Activated B cell treated with CpG ODN at 0.5 μM for 24 hours (primary cell): ENCODE data around the gene RICTOR. TPM values are rescaled to one million over a fixed set of nuclear protein-coding genes. Genes with fewer than 3 reads are reported as not detected.

Source experiments
- ATAC-seq: fragments of 200-7000 bp; cut with Tn5 transposase; one replicate; pipeline ENCODE4 v1.10.0; 2021; ENCODE audit warnings: low read depth, mild to moderate bottlenecking, moderate library complexity
- CTCF ChIA-PET: fragments of 350-600 bp; sonication (Branson Sonifier 250); formaldehyde crosslinking; loops from one replicate; lab custom pipeline; 2021; ENCODE audit warnings: antibody characterized with exemption; lab: Charles Lee
- POLR2A ChIA-PET: fragments of 350-600 bp; sonication (Branson Sonifier 250); formaldehyde crosslinking; loops from one replicate; lab custom pipeline; 2021; ENCODE audit warnings: antibody characterized with exemption; lab: Charles Lee
- DNase-seq: peaks from one replicate; pipeline ENCODE4 v3.0.0; 2022
- H3K27ac Mint-ChIP-seq: one replicate; pipeline ENCODE4 v1.8.0; 2020; ENCODE audit warnings: mixed read lengths
- H3K27me3 Mint-ChIP-seq: one replicate; pipeline ENCODE4 v1.8.0; 2021; ENCODE audit warnings: mixed read lengths
- H3K36me3 Mint-ChIP-seq: one replicate; pipeline ENCODE4 v1.8.0; 2021; ENCODE audit warnings: low read depth, mixed read lengths
- H3K4me1 Mint-ChIP-seq: one replicate; pipeline ENCODE4 v1.8.0; 2021; ENCODE audit warnings: mixed read lengths
- H3K4me3 Mint-ChIP-seq: one replicate; pipeline ENCODE4 v1.8.0; 2020; ENCODE audit warnings: mild to moderate bottlenecking, mixed read lengths
- H3K9me3 Mint-ChIP-seq: one replicate; pipeline ENCODE4 v1.8.0; 2020; ENCODE audit warnings: mixed read lengths
- intact Hi-C: fragments of 100-400 bp; cut with micrococcal nuclease; formaldehyde crosslinking; loops from one replicate; pipeline ENCODE4 v1.15.1; 2024
- total RNA-seq: library from RNA; stranded (reverse); gene quantifications from 2 replicates; pipeline ENCODE4 v1.2.3, GENCODE V29; 2022
- TF ChIP-seq, protein P1 (sequence below): fragments of 200-600 bp; IDR thresholded peaks from one replicate; pipeline ENCODE4 v1.8.0; 2022; ENCODE audit warnings: antibody characterized with exemption, mild to moderate bottlenecking

The RICTOR gene
- total RNA-seq, 1 donor from 2014 or later, result 51.8 TPM

DNA sequence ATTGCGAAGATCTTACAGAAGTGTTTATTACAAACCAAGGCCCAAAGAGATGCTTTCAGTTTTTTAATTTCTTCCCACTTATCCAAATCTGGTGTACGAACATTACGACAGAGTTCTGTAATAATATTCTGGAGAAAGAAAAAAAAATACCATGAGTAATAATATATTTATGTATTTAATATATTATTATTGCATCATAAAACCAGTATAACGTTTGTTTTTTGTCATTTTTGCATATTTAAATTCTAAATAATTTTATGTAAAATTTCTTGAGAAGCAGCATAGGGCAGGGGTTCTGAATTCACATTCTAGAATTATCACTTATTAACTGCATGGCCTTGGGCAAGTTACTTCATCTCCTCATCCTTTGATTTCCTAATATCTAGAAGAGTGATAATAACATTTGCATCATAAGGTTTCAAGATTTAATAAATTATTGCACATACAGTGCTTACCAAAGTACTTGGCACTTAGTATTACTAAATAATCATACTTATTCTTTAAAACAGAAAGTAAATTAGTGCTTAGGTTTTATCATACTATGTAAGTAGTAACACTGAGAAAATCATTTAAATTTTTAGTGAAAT, 120.7 kb downstream of the RICTOR start:
- Mint-ChIP-seq H3K9me3 (no peaks in the 10 kb centered on the region), H3K4me3 (no peak overlapping the region), H3K27ac (no peak overlapping the region), H3K27me3 (no peaks in the 10 kb centered on the region), H3K4me1 (no peaks in the 10 kb centered on the region), H3K36me3 (peaks cover 76% of the 10 kb centered on the region)
- DNase-seq (no peak), ATAC-seq (no peak)
- CTCF ChIA-PET, result no interaction called here
- POLR2A ChIA-PET, result no interaction called here
- intact Hi-C loops, result no loop called here
- TF ChIP-seq, protein P1, sequence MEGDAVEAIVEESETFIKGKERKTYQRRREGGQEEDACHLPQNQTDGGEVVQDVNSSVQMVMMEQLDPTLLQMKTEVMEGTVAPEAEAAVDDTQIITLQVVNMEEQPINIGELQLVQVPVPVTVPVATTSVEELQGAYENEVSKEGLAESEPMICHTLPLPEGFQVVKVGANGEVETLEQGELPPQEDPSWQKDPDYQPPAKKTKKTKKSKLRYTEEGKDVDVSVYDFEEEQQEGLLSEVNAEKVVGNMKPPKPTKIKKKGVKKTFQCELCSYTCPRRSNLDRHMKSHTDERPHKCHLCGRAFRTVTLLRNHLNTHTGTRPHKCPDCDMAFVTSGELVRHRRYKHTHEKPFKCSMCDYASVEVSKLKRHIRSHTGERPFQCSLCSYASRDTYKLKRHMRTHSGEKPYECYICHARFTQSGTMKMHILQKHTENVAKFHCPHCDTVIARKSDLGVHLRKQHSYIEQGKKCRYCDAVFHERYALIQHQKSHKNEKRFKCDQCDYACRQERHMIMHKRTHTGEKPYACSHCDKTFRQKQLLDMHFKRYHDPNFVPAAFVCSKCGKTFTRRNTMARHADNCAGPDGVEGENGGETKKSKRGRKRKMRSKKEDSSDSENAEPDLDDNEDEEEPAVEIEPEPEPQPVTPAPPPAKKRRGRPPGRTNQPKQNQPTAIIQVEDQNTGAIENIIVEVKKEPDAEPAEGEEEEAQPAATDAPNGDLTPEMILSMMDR, result no peak

DNA sequence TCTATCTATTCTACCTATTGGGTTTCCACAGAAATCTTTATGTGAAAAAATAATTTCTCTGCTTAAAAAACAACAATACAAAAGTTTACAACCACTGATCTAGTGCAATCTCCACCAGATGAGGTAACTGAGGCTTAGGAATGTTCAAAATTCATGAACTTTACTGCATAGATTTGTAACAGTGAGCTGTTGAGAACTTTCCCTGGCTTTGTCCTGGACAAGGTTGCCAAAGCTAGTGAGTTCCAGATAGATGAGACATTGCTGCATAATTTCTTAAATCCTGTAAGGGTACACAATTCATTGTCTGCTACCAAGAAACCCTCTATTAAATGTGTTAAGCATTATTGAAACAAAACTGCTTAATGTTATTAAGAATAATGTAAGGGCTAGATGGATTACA, 125.7 kb downstream of the RICTOR start:
- POLR2A ChIA-PET, result no interaction called here
- ATAC-seq (no peak), DNase-seq (no peak)
- H3K9me3 Mint-ChIP-seq, result no peaks in the 10 kb centered on the region
- H3K4me1 Mint-ChIP-seq, result no peaks in the 10 kb centered on the region
- no peaks in the 10 kb centered on the region for H3K27me3 Mint-ChIP-seq
- CTCF ChIA-PET, result no interaction called here
- no peak overlapping the region for H3K27ac Mint-ChIP-seq
- H3K4me3 Mint-ChIP-seq, result no peak overlapping the region
- H3K36me3 Mint-ChIP-seq, result peaks cover 64% of the 10 kb centered on the region
- intact Hi-C loops, result loop anchor here (5.0 kb wide), 1 partner anchor 34 kb away; no protein-coding TSS in a partner anchor
- TF ChIP-seq, protein P1, result no peak

DNA sequence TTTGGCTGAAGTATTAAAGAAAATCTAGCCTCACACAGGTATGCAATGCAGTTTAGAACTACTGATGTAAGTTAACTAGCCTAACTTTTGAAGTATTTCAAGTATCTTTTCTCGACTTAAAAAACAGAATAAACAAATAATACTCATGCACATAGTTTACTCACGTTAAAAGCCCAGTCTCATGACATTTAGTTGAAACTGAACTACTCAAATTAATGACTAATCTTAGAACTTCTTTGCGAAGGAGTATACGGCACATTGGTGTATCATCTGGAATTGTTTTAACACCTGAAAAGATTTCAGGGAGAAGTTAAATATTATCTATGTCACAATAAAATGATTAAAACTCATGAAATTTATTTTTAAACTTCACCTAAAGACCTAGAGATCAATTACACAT, 129.9 kb downstream of the RICTOR start:
- Mint-ChIP-seq H3K4me3 (no peak overlapping the region), H3K27me3 (no peaks in the 10 kb centered on the region), H3K9me3 (no peaks in the 10 kb centered on the region), H3K36me3 (peaks cover 59% of the 10 kb centered on the region), H3K27ac (no peak overlapping the region), H3K4me1 (no peaks in the 10 kb centered on the region)
- intact Hi-C loops, result no loop called here
- ATAC-seq (no peak), DNase-seq (no peak)
- POLR2A ChIA-PET, result no interaction called here
- CTCF ChIA-PET, result no interaction called here
- TF ChIP-seq, protein P1, result no peak

DNA sequence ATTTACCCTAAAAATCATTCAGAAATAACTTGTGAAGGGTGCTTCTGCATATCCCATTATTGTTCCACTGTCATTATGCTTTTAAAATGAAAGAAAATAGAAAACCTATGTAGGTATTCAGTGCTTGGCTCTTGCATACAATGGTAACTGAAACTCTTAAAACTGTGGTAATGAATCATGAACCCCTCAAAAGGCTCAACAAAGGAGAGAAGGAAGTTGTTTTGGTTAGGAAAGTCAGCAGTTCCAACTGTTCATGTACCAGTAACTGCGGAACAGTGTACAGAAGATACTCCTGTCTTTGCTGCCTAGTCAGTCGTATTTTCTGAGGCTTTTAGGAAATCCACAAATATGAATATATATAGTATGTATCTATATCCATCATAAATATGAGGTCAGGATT, 132.3 kb downstream of the RICTOR start:
- TF ChIP-seq, protein P1, result no peak
- ChIA-PET POLR2A (no interaction called here), CTCF (no interaction called here)
- DNase-seq (no peak), ATAC-seq (no peak)
- Mint-ChIP-seq H3K4me1 (no peaks in the 10 kb centered on the region), H3K27ac (no peak overlapping the region), H3K27me3 (no peaks in the 10 kb centered on the region), H3K4me3 (no peak overlapping the region), H3K9me3 (no peaks in the 10 kb centered on the region), H3K36me3 (peaks cover 62% of the 10 kb centered on the region)
- intact Hi-C loops, result no loop called here

DNA sequence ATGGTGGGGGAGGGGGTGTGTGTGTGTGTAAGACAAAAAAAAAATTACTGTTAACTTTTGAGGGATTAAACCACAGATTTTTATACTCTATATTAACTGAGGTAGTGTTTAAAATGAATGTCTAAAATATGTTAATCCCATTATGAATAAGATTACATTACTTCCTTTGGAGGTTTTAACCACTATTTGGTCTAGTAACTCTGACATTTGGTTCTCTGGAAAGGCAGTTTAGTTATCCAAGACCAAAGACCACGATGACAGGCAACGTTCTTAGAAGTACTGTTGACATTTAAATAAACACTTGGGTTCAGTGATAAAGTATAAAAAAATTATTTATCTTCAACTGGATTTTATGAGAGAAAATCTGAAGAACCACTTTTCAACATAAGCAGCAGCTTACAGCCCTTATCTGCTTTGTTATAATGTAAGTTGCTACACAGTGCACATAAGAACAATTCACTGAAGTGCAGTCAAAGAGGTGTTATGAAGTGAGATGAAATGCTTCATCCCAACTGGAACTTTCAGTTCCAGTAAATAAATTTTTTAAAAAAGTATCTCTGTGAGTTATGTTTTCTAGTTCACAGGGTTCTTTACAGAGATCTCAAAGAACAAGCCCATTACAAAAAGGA, 133.9 kb downstream of the RICTOR start:
- Mint-ChIP-seq H3K27me3 (no peaks in the 10 kb centered on the region), H3K36me3 (peaks cover 57% of the 10 kb centered on the region), H3K4me3 (no peak overlapping the region), H3K27ac (no peak overlapping the region), H3K4me1 (no peaks in the 10 kb centered on the region), H3K9me3 (no peaks in the 10 kb centered on the region)
- POLR2A ChIA-PET, result no interaction called here
- CTCF ChIA-PET, result no interaction called here
- DNase-seq (no peak), ATAC-seq (no peak)
- intact Hi-C loops, result no loop called here
- TF ChIP-seq, protein P1, result no peak
